Measurements from ENCODE around the gene NOL9. TPM values are rescaled to one million over a fixed set of nuclear protein-coding genes. Genes with fewer than 3 reads are reported as not detected.

NOL9 gene
- total RNA-seq, 4 donors from 2014 or later, result 13.1 to 35.9 (median 23.3) TPM

- TF ChIP-seq POLR2A (IDR thresholded peaks at IDR 0.05), result no peak
- TF ChIP-seq, protein P1, sequence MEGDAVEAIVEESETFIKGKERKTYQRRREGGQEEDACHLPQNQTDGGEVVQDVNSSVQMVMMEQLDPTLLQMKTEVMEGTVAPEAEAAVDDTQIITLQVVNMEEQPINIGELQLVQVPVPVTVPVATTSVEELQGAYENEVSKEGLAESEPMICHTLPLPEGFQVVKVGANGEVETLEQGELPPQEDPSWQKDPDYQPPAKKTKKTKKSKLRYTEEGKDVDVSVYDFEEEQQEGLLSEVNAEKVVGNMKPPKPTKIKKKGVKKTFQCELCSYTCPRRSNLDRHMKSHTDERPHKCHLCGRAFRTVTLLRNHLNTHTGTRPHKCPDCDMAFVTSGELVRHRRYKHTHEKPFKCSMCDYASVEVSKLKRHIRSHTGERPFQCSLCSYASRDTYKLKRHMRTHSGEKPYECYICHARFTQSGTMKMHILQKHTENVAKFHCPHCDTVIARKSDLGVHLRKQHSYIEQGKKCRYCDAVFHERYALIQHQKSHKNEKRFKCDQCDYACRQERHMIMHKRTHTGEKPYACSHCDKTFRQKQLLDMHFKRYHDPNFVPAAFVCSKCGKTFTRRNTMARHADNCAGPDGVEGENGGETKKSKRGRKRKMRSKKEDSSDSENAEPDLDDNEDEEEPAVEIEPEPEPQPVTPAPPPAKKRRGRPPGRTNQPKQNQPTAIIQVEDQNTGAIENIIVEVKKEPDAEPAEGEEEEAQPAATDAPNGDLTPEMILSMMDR (IDR thresholded peaks at IDR 0.05), result no peak
- no peak for DNase-seq (ENCODE audit: low spot score in 2 of 2)
- intact Hi-C loops (cut with DNase I; ENCODE audit: low total_unique reads), result no loop called here
- 83 to 85% methylated on average over 5 of the region's 5 CpGs for WGBS, 2 donors
- H3K4me3 ChIP-seq (ENCODE audit: low read depth, poor library complexity, severe bottlenecking), result no peak overlapping the region
Measured at GRCh38 chr1:6481820-6482219, 72.5 kb downstream of the NOL9 start.

DNA sequence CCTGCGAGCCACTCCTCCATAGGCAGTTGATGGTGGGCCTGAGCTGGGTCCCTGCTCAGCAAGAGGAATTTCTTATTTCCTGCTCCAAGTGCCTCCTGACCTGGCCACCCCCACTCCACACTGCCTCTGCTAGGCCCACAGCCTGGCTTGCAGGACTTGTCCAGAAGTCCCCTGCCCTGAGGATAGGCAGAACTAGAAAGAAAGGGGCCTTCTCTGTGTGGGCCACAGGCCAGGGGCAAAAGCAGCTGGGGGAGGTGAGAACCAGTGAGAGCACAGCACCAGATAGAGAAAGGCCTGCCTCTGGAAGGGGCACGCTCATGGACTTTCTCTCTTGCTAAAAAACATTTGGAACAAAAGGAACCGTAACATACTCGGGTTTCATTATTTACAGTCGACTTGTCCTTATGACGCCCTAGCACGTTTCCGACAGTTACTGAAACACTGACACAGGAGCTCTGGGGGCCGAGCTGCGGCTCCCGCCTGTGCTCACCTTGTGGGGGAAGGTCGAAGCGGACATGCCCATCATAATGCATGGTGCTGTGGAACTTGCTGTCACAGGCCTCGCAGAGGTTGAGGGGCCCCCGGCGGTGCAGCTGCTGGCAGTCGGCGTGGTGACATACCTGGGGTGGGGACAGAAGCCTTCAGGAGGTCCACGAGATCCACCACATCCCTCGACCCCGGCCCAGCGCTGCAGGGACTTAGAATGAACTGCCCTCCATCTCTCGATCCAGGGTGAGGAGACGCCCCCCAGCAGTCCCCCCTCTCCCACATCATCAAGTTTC is 77.1 kb downstream of the NOL9 start:
- TF ChIP-seq POLR2A (IDR thresholded peaks at IDR 0.05), result no peak
- TF ChIP-seq, protein P1 (IDR thresholded peaks at IDR 0.05), result no peak
- intact Hi-C loops (cut with DNase I; ENCODE audit: low total_unique reads), result no loop called here
- no peak overlapping the region for H3K4me3 ChIP-seq (ENCODE audit: low read depth, poor library complexity, severe bottlenecking)
- WGBS, 2 donors, result 83 to 85% methylated on average over 24 of the region's 24 CpGs
- DNase-seq (ENCODE audit: low spot score in 2 of 2), result no peak

GRCh38 chr1:6476483-6476882 is 77.8 kb downstream of the NOL9 start:
- no peak for DNase-seq (ENCODE audit: low spot score in 2 of 2)
- no peak overlapping the region for H3K4me3 ChIP-seq (ENCODE audit: low read depth, poor library complexity, severe bottlenecking)
- intact Hi-C loops (cut with DNase I; ENCODE audit: low total_unique reads), result no loop called here
- WGBS, 2 donors, result 95 to 96% methylated on average over 5 of the region's 5 CpGs
- TF ChIP-seq POLR2A (IDR thresholded peaks at IDR 0.05), result no peak
- TF ChIP-seq, protein P1 (IDR thresholded peaks at IDR 0.05), result no peak

DNA sequence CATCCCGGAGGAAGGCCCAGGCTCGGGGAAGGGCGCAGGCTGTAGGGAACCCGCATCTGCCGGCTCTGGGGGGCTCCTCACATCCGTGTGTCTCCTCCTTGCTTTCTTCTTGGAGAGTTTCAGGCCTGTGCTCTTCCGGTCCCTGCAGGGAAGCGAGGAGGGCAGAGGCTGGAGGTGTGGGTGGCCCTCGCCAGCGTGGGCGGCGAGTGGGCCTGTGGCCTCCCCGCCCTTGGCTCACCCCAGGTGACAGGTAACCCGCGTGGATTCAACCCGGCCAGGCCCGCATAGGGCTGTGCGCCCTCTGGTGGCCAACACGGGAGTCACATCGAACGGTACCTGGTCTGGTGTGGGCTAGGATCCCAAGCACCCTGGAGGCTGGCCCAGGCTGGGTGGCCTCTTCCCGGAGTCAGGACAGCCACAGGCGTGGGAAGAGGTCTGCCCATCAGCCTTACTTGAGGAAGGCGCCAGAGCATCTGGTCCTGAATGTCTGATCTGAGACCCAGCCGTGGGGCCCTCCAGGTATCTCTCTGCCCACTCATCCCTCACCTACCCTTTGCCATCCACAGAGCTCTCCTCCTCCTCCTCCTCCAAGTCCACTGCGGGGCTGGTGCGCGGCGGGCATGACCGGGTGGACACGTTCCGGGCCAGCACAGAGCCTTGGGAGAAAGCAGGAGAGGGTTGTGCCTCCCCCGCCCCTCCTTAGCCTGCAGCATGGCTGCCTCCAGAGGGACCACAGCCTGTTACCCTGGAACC is 78.8 kb downstream of the NOL9 start:
- WGBS, 2 donors, result 34 to 40% methylated on average over 23 to 30 of the region's 33 CpGs
- no peak overlapping the region for H3K4me3 ChIP-seq (ENCODE audit: low read depth, poor library complexity, severe bottlenecking)
- TF ChIP-seq, protein P1 (IDR thresholded peaks at IDR 0.05), result no peak
- no peak for TF ChIP-seq POLR2A (IDR thresholded peaks at IDR 0.05)
- DNase-seq (ENCODE audit: low spot score in 2 of 2), result no peak
- intact Hi-C loops (cut with DNase I; ENCODE audit: low total_unique reads), result no loop called here

- intact Hi-C loops (cut with DNase I; ENCODE audit: low total_unique reads), result no loop called here
- 76 to 81% methylated on average over 8 to 13 of the region's 13 CpGs for WGBS, 2 donors
- DNase-seq (ENCODE audit: low spot score in 2 of 2), result no peak
- TF ChIP-seq, protein P1 (IDR thresholded peaks at IDR 0.05), result no peak
- TF ChIP-seq POLR2A (IDR thresholded peaks at IDR 0.05), result no peak
- H3K4me3 ChIP-seq (ENCODE audit: low read depth, poor library complexity, severe bottlenecking), result no peak overlapping the region
Measured at GRCh38 chr1:6474815-6475282, 79.5 kb downstream of the NOL9 start.
